Ishikawa (cell line): Measurements from ENCODE around the gene SPNS1.

Experiments
- CEBPB ChIP-seq: IDR thresholded peaks from 2 replicates; pipeline ENCODE4 v1.6.1; 2012
- CREB1 ChIP-seq: IDR thresholded peaks from 2 replicates; pipeline ENCODE4 v1.6.1; 2012; ENCODE audit warnings: low read depth
- EGR1 ChIP-seq: IDR thresholded peaks from 2 replicates; pipeline ENCODE4 v1.6.1; 2012
- EP300 ChIP-seq: IDR thresholded peaks from 2 replicates; pipeline ENCODE4 v1.6.1; 2012; ENCODE audit warnings: borderline replicate concordance
- FOXM1 ChIP-seq: IDR thresholded peaks from 2 replicates; pipeline ENCODE4 v1.6.1; 2012; ENCODE audit warnings: low read depth, borderline replicate concordance
- MAX ChIP-seq: IDR thresholded peaks from 2 replicates; pipeline ENCODE4 v1.6.1; 2012
- NFIC ChIP-seq: IDR thresholded peaks from 2 replicates; pipeline ENCODE4 v1.6.1; 2012
- RAD21 ChIP-seq: IDR thresholded peaks from 2 replicates; pipeline ENCODE4 v1.6.1; 2012; ENCODE audit warnings: low read depth
- REST ChIP-seq: IDR thresholded peaks from 2 replicates; pipeline ENCODE4 v1.6.1; 2012; ENCODE audit warnings: low read depth, mild to moderate bottlenecking
- TAF1 ChIP-seq: IDR thresholded peaks from 2 replicates; pipeline ENCODE4 v1.6.1; 2012; ENCODE audit warnings: low read depth, mild to moderate bottlenecking
- TCF12 ChIP-seq: IDR thresholded peaks from 2 replicates; pipeline ENCODE4 v1.6.1; 2012; ENCODE audit warnings: low read depth
- TEAD4 ChIP-seq: IDR thresholded peaks from 2 replicates; pipeline ENCODE4 v1.6.1; 2012
- USF1 ChIP-seq: IDR thresholded peaks from 2 replicates; pipeline ENCODE4 v1.6.1; 2012
- YY1 ChIP-seq: IDR thresholded peaks from 2 replicates; pipeline ENCODE4 v1.6.1; 2012; ENCODE audit warnings: low read depth
- ZBTB7A ChIP-seq: IDR thresholded peaks from 2 replicates; pipeline ENCODE4 v1.6.1; 2012; ENCODE audit warnings: low read depth

The SPNS1 gene

GRCh38 chr16:28935924-28936783 is 38.4 kb upstream of the SPNS1 start:
- TF ChIP-seq CEBPB (no peak), TEAD4 (no peak), USF1 (no peak), YY1 (0 out of 2 replicates have a peak, but pooled peaks have one; percentile 14), MAX (peak; percentile 91)

GRCh38 chr16:28936784-28937155 is 37.8 kb upstream of the SPNS1 start:
- TF ChIP-seq ZBTB7A (no peak), TCF12 (no peak), FOXM1 (no peak), CEBPB (no peak), USF1 (no peak), TEAD4 (no peak), TAF1 (no peak), RAD21 (no peak), CREB1 (no peak), YY1 (no peak), MAX (no peak), EP300 (no peak), EGR1 (no peak), REST (no peak), NFIC (no peak)

- TF ChIP-seq CEBPB (no peak), TAF1 (no peak), TEAD4 (no peak), NFIC (no peak), USF1 (no peak), EGR1 (no peak), TCF12 (no peak)
These were observed 37.2 kb upstream of the SPNS1 start for GRCh38 chr16:28937222-28937876.

GRCh38 chr16:28938721-28939120 is 35.9 kb upstream of the SPNS1 start:
- no peak for TF ChIP-seq EP300
- TF ChIP-seq MAX = no peak
- TF ChIP-seq CREB1 = no peak
- no peak for TF ChIP-seq FOXM1
- no peak for TF ChIP-seq USF1
- no peak for TF ChIP-seq RAD21
- TF ChIP-seq TAF1 = no peak
- TF ChIP-seq YY1 = no peak
- TF ChIP-seq REST = no peak
- TF ChIP-seq CEBPB = no peak
- TF ChIP-seq TCF12 = no peak
- no peak for TF ChIP-seq NFIC
- TF ChIP-seq EGR1 = no peak
- TF ChIP-seq TEAD4 = no peak

GRCh38 chr16:28943281-28943680 is 31.3 kb upstream of the SPNS1 start:
- TF ChIP-seq TCF12 (no peak), ZBTB7A (no peak), TEAD4 (no peak), REST (no peak), EGR1 (no peak), RAD21 (no peak), YY1 (no peak), CEBPB (no peak)
